Measurements from ENCODE around the gene ZNF678.
"Not testable (repeated sequence)": the region's sequence is repeated elsewhere in the genome, so short reads cannot be mapped to it uniquely, and the experiment has no call there.

Gene ZNF678

DNA sequence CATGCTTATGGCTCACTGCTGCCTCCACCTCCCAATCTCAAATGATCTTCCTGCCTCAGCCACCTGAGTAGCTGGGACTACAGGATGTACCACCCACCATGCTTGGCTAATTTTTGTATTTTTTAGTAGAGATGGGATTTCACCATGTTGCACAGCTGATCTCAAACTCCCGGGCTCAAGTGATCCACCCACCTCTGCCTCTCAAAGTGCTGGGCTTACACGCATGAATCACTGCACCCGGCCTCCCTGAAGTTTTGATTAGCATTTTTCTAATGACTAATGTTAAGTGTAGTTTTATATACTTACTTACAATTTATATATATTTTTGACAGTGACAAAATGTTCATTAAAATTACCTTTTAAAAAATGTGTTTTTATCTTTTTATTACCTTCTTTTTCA lies 41.1 kb downstream of the ZNF678 start:
- no peak for DNase-seq (ENCODE audit: low spot score)

DNA sequence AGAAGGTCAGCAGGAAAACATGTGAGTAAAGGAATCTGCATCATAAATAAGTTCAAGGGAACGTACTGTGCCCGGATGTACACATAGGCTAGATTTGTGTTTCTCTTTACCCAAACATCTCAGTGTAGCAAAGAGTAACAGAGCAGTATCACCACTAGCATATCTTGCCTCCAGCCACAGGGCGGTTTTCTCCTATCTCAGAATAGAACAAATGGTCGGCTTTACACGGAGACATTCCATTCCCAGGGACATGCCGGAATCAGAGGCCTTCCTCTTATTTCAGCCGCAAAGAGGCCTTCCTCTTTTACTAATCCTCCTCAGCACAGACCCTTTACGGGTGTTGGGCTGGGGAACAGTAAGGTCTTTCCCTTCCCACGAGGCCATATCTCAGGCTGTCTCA lies 42.9 kb downstream of the ZNF678 start:
- not testable (repeated sequence) for DNase-seq (ENCODE audit: low spot score)

DNA sequence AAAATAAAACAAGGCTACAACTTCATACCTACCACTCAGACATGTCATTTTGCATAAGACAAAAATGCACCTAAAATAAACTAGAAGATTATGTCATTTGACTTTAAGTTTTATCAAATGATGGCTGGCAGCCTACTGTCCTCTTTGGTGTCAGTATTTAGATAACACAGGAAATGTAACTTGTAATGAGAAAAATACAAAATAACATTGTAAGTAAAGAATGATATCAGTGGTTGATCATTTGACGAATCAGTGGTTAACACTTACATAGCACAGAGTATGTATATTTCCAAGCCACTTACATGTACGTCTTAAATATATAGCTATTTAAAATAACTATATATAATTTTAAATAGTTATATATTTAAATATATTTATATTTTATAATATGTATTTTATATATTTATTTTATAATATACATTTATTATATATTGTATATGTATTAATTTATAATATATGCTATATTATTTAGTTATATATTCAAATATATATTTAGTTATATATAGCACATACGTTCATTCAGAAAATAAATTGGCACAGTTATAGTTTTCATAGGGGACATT lies 44.1 kb downstream of the ZNF678 start:
- DNase-seq (ENCODE audit: low spot score): no peak

DNA sequence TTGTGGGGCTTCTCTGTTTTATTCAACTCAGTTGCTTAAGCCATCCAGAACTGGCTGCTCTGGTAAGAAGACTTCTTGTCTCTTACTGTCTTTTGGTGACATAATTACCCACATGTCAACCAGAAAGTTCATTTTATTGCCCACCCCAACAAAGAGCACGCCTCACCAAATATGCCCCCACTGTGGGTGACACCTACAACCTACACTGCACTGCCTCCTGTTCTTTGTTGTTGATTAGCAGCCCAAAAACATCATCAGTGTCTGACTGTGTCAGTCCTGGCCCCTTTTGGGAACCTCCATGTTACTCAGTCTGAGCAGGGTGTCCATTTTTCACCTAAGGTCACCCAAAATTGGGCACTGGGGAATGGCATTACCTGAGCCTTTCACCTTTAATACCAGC lies 49.3 kb downstream of the ZNF678 start:
- no peak for DNase-seq (ENCODE audit: low spot score)

DNA sequence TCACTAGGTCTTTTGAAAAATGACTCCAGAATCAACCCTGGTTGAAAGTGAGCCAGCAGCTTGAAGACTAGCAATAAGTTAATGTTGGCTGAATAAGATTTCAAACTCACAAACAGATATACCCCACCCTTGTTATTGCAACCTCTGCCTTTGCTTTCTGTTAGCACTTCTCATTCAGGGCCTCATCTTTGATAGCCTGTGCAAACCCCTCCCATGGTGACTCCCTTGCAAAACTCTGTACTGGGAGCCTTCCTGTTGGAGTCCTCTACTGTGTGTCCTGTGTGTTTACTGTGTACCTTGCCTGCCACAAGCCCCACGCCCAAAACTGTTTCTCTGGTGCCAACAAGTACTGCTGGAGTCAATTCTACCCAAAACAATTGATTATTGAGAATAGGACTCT lies 50.2 kb downstream of the ZNF678 start:
- DNase-seq (ENCODE audit: low spot score): no peak

DNA sequence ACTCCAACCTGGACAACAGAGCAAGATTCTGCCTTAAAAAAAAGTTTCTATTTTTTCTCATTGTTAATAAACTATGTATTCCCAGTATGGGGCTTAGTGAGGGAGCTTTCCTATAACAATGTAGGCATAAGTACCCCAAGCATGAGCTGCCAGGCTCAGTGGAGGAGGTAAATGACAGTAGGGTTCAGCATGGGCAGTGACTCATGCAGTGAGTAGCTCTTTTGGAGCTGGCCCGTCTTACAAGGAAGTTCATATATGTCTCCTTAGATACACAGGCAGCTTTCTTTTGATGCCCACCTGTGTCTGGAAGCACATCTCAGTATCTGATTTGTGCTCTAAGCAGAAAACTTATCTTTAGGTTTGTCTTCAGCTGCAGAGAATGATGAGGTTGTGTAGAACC lies 57.9 kb downstream of the ZNF678 start:
- no peak for DNase-seq (ENCODE audit: low spot score)

DNA sequence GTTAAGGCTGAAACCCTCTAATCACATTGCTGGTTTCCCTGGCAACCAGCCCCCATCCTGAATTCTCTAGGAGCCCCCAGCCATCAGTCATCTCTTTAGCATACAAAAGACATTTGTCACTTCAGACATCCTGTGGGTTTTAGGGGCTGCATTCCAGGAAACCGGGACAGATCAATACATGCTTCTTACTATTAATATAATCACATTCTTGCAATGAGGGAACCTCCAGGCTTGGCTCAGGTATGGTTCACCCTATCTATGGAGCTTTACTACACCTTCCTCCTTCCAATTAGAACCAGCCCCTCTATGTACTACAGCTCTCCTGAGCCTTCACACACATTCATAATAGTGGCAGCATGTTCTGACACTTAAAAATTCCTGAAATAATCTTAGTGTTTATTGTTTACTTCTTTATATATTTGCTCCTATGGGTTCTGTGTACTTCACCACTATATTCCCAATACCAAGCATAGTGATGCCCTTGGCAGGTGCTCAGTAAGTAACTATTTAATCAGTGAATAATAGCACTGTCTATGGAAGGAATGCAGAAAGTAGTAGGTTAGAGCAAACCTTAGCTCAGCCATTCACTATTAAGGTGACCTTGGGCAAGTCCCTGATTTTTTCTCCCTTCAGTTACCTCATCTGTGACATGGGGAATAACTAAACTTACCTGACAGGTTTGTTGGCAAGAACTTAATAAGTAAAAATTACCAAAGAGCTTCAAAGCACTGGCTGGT lies 59.6 kb downstream of the ZNF678 start:
- DNase-seq (ENCODE audit: low spot score): no peak

DNA sequence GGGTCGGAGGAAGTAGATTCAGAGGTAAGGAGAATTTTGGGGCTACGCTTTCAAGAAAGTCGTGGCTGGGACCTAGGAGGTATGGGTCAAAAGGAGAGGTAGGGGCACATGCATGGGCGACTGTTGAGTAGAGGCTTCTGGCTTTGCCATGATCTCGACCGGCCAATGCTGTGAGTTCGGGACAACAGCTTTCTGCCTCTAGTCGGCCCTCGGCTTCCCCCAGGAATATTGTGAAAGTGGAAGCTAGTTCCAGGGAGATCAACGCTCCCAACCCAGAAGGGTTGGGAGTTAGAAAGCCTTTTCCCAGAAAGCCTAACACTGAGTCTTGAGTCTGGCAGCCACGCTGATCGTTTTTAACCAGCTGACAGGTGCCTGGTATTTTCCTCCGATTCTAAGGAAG lies 69.0 kb downstream of the ZNF678 start:
- DNase-seq (ENCODE audit: low spot score): no peak

DNA sequence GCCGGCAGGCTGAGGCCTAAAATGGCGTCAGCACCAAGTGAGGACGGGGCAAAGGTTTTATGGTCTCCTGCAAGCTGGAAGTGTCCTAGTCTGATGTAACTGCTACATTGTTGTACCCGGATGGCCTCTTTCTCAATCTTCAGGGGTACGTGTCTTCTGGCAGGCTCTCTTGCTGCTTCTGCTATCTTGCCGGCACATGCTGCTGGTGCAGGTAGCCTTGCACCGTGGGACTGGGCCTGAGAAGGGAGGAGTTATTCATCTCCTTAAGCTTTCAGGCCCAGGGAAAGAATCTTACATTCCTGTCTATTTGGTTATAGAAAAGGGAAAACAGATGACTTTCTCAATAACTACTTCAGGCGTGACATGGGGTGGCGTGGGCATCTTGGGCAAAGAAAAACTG lies 72.2 kb downstream of the ZNF678 start:
- no peak for DNase-seq (ENCODE audit: low spot score)

DNA sequence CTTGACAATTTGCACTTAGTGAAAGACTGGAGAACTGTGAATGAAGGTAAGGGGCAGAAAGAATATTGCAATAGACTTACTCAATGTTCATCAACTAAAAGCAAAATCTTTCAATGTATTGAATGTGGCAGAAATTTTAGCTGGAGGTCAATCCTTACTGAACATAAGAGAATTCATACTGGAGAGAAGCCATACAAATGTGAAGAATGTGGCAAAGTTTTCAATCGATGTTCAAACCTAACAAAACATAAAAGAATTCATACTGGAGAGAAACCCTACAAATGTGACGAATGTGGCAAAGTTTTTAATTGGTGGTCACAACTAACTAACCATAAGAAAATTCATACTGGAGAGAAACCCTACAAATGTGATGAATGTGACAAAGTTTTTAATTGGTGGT lies 91.1 kb downstream of the ZNF678 start:
- DNase-seq (ENCODE audit: low spot score): no peak

DNA sequence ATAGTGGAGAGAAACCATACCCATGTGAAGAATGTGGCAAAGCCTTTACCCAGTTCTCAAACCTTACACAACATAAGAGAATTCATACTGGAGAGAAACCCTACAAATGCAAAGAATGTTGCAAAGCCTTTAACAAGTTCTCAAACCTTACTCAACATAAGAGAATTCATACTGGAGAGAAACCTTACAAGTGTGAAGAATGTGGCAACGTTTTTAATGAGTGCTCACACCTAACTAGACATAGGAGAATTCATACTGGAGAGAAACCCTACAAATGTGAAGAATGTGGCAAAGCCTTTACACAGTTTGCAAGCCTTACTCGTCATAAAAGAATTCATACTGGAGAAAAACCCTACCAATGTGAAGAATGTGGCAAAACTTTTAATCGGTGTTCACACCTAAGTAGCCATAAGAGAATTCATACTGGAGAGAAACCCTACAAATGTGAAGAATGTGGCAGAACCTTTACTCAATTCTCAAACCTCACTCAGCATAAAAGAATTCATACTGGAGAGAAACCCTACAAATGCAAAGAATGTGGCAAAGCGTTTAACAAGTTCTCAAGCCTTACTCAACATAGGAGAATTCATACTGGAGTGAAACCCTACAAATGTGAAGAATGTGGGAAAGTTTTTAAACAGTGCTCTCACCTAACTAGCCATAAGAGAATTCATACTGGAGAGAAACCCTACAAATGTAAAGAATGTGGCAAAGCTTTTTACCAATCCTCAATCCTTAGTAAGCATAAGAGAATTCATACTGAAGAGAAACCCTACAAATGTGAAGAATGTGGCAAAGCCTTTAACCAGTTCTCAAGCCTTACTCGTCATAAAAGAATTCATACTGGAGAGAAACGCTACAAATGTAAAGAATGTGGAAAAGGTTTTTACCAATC lies 91.7 kb downstream of the ZNF678 start:
- DNase-seq (ENCODE audit: low spot score): no peak

DNA sequence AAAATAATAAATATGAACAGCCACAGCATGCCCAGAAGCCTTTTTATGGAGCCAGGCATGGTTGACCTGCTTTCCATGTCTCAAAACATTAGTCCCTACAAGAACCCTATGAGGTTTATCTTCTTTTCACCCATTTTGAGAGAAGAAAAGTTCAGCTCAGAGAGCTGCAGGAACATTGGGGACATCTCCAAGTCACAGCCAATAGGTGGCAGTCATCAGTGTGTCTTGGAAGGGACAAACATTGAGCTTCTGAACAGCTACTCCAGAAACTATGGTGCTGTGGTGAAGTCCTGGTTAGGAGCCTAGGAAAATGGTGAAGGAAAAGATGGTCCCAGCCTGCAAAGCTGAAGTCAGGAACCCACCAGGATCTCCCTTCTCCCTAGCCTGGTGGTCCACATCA lies 98.1 kb downstream of the ZNF678 start:
- DNase-seq (ENCODE audit: low spot score): no peak

DNA sequence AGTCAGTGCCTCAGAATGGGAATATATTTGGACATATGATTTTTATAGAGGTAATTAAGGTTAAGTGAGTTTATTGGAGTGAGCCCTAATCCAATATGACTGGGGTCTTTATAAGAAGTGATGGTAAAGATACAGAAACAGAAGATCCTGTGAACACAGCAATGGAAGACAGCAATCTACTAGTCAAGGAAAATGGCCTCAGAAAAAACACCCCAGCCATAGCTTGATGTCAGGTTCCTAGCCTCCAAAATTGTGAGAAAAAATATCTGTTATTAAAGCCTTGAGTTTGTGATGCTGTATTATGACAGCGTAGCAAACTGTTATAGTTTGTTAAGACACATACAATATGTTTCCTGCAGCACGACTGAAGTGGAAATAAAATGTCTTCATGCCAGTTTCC lies 99.6 kb downstream of the ZNF678 start:
- no peak for DNase-seq (ENCODE audit: low spot score)

DNA sequence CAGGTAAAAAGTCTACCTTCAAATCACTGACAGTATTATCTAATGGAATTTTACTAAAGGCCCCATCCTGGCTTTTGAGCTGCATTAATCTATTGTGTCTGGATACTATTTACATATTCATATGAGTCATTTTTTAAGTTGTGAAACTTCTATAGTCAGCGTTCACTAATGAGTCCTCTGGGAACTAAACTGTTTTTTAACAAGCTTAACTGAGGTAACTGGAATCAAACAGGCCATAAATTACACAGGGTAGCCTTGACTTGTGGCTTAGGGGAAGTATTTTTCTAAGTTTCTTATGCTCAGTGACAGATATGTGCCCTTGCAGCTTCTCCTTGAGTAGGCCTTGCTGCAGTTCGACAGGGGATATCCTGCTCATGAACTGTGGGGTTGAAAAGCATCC lies 102.9 kb downstream of the ZNF678 start:
- no peak for DNase-seq (ENCODE audit: low spot score)

DNA sequence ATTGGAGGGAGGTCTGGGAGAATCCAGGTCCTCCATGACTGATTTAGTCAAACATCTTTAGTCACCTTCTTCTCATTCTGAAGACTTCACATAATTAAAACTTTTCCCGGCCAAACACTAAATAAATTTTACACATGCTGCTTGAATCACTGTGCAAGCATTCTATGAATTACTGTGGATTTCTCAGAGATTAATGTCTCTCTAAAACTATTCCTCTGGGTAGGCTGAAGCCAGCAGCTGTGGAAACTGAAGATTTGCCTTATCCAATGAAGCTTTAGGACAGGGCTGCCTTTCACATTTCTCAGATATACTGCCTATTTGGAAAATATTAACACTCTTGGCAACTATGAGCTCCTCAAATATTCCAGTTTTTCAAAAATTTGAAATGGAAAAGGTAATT lies 110.1 kb downstream of the ZNF678 start:
- no peak for DNase-seq (ENCODE audit: low spot score)

DNA sequence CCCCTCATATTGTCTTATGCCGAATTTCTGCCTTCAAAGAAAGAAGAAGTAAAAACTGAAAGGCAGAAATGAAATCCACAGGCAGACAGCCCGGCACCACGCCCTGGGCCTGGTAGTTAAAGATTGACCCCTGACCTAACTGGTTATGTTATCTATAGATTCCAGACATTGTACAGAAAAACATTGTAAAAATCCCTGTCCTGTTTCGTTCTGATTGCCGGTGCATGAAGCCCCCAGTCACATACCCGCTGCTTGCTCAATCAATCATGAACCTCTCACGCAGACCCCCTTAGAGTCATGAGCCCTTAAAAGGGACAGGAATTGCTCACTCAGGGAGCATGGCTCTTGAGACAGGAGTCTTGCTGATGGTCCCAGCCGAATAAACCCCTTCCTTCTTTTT lies 122.5 kb downstream of the ZNF678 start:
- DNase-seq (ENCODE audit: low spot score): no peak

DNA sequence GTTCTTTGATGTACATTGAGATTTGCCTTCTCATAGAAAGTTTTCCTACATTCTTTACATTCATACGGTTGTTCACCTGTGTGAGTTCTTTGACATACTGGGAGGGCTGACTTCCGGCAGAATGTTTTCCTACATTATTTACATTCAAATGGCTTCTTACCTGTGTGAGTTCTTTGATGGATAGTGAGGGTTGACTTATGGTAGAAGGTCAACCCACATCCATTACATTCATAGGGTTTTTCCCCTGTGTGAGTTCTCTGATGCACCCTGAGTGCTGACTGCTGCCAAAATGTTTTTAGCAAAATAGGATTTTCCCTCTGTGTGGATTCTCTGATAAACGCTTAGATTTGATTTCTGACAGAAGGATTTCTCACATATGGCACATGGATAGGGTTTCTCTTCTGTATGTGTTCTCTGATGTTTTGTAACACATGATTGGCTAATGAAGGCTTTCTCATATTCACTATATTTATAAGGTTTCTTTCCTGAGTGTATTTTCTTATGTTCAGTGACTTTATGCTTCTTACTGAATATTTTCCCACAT lies 134.0 kb downstream of the ZNF678 start:
- no peak for DNase-seq (ENCODE audit: low spot score)

DNA sequence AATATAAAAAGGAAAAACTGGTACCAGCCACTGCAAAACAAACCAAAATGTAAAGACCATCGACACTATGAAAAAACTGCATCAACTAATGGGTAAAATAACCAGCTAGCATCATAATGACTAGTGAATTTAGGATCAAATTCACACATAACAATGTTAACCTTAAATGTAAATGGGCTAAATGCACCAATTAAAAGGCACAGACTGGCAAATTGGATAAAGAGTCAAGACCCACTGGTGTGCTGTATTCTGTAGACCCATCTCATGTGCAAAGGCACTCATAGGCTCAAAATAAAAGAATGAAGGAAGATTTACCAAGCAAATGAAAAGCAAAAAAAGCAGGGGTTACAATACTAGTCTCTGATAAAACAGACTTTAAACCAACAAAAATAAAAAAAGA lies 138.3 kb downstream of the ZNF678 start:
- not testable (repeated sequence) for DNase-seq (ENCODE audit: low spot score)

DNA sequence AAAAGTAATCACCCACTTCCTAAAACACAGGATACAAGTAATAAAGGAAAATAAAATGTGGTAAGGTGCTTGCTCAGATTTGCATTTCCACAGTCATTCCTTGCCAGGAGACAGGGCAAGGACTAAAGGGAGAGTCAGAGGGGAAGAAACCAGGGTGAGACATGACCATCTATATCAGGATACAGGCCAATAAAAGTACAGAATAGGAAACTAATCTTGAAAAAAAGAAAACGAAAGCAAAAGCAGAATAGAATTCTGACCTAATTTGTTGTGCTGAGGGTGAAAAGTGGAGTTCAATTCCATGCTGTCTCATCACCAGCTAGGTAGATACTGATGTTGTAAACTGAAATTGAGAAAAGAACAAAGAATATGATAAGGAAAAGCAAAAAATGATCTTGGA lies 144.5 kb downstream of the ZNF678 start:
- DNase-seq (ENCODE audit: low spot score): no peak

DNA sequence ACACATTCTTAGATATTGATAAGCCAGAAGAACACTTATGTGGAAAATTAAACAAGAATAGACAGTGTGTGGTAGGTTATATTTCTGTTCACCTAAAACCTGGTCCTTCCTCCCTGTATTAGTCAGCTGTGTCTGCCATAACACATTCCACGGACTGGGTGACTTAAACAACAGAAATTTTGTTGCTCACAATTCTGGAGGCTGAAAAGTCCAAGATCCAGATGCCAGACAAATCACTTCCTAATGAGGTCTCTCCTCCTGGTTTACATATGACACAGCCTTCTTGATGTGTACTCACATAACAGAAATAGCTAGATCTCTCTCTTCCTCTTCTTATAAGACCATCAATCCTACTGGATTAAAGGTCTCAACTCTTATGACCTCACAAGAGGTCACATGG lies 146.1 kb downstream of the ZNF678 start:
- DNase-seq (ENCODE audit: low spot score): no peak

DNA sequence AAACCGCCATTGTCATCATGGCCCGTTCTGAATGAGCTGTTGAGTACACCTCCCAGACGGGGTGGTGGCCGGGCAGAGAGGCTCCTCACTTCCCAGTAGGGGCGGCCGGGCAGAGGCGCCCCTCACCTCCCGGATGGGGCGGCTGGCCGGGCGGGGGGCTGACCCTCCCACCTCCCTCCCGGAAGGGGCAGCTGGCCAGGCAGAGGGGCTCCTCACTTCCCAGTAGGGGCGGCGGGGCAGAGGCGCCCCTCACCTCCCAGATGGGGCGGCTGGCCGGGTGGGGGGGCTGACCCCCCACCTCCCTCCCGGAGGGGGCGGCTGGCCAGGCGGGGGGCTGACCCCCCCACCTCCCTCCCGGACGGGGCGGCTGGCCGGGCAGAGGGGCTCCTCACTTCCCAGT lies 147.1 kb downstream of the ZNF678 start:
- not testable (repeated sequence) for DNase-seq (ENCODE audit: low spot score)

DNA sequence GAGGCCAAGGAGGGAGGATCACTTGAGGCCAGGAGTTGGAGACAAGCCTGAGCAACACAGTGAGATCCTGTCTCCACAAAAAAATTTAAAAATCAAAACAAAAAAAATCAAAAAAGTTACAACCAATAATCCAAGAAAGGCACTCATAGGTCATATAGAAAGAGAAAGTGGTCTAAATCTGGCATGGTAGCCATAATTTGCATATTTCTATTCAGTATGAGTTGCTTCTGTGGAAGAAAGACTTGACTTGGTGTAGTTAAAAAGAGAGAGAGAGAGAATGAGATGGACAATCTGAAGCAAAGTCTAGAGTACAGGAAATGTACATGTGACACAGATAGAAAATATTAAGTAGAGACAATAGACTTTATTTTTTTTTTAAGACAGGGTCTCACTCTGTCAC lies 149.3 kb downstream of the ZNF678 start:
- DNase-seq (ENCODE audit: low spot score): no peak

DNA sequence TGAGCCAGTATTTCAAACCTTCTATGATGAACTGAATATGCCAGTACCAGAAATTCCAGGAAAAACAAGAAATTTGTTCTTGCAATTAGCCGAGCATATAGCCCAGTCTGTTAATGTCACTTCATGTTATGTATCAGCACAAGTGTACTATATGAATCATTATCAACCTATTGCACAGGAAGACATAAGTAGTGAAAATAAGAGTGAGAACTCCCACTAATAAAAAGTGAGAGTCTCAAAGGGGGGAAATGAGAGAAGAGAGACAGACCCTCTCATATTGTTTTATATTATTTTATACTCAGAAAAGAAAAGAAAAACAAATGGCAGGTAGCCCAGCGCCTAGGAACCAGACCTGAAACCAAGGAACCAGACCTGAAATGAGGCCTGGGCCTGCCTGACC lies 155.6 kb downstream of the ZNF678 start:
- DNase-seq (ENCODE audit: low spot score): no peak
